ENCODE measurements around the gene TMCC1.

DNA sequence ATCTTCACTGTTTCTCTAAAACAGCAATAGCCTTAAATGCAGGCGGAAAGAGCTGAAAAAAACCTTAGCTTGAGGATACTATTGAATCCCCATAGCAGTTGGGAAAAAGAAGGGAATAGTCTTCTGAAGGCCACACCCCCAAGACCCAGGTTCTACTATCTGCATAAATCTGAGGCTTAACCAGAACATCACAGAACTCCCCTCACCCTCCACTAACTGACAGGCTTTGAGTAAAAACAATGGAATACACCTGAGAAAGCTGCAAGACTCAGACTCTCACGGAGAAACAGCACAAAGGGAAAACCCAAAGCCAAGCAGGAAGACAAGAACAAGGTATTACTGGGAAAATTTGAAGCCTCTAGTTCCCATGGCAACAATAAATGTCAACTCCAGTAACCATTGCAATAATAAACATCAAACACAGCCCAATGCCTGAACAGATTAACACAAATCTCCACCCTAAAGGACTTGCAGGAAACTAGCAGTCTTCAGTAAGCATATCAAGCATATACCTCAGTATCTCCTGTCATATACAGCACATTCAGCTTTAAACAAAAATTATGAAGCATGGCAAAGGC, 56.4 kb downstream of the TMCC1 start:
- TF ChIP-seq, protein P1, sequence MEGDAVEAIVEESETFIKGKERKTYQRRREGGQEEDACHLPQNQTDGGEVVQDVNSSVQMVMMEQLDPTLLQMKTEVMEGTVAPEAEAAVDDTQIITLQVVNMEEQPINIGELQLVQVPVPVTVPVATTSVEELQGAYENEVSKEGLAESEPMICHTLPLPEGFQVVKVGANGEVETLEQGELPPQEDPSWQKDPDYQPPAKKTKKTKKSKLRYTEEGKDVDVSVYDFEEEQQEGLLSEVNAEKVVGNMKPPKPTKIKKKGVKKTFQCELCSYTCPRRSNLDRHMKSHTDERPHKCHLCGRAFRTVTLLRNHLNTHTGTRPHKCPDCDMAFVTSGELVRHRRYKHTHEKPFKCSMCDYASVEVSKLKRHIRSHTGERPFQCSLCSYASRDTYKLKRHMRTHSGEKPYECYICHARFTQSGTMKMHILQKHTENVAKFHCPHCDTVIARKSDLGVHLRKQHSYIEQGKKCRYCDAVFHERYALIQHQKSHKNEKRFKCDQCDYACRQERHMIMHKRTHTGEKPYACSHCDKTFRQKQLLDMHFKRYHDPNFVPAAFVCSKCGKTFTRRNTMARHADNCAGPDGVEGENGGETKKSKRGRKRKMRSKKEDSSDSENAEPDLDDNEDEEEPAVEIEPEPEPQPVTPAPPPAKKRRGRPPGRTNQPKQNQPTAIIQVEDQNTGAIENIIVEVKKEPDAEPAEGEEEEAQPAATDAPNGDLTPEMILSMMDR (IDR thresholded peaks at IDR 0.05) = no peak
- no peak for TF ChIP-seq POLR2AphosphoS5 (IDR thresholded peaks at IDR 0.05)

Data from transverse colon (tissue), 4 donors.